ENCODE measurements around the gene TAGLN2.
A peak's percentile ranks its signal among the peaks of the same experiment; 100 is the strongest.

The TAGLN2 gene

GRCh38 chr1:159920202-159920601, 5.1 kb downstream of the TAGLN2 start:
- no peak overlapping the region for H3K4me3 ChIP-seq (ENCODE audit: low read length in 2 of 2)
- H3K27ac ChIP-seq (ENCODE audit: low read length): no peak overlapping the region
- H3K36me3 ChIP-seq (ENCODE audit: control insufficient read depth in 2 of 2, insufficient read depth in 2 of 2, low read length in 2 of 2): peaks cover 18 to 28% of the 10 kb centered on the region in 2 donors
- H3K9ac ChIP-seq (ENCODE audit: low read length in 2 of 2): no peak overlapping the region
- H3K4me1 ChIP-seq (ENCODE audit: control insufficient read depth, insufficient read depth, low read length): peaks cover 53% of the 10 kb centered on the region
- H3K9me3 ChIP-seq (ENCODE audit: control insufficient read depth in 2 of 2, low read length in 2 of 2): no peaks in the 10 kb centered on the region
- no peaks in the 10 kb centered on the region for H3K27me3 ChIP-seq (ENCODE audit: control insufficient read depth in 1 of 2, insufficient read depth in 2 of 2, low read length in 2 of 2)

GRCh38 chr1:159919236-159919865, 6.0 kb downstream of the TAGLN2 start:
- H3K27ac ChIP-seq (ENCODE audit: low read length): no peak overlapping the region
- H3K36me3 ChIP-seq (ENCODE audit: control insufficient read depth in 2 of 2, insufficient read depth in 2 of 2, low read length in 2 of 2): peaks cover 18 to 28% of the 10 kb centered on the region in 2 donors
- H3K9me3 ChIP-seq (ENCODE audit: control insufficient read depth in 2 of 2, low read length in 2 of 2): no peaks in the 10 kb centered on the region
- no peak overlapping the region for H3K4me3 ChIP-seq (ENCODE audit: low read length in 2 of 2)
- no peaks in the 10 kb centered on the region for H3K27me3 ChIP-seq (ENCODE audit: control insufficient read depth in 1 of 2, insufficient read depth in 2 of 2, low read length in 2 of 2)
- peak overlapping the region in 1 of 2 donors; percentile 21 for H3K9ac ChIP-seq (ENCODE audit: low read length in 2 of 2)
- H3K4me1 ChIP-seq (ENCODE audit: control insufficient read depth, insufficient read depth, low read length): peaks cover 46% of the 10 kb centered on the region

- Histone ChIP-seq H3K9me3 (ENCODE audit: control insufficient read depth in 2 of 2, low read length in 2 of 2) (no peaks in the 10 kb centered on the region), H3K27ac (ENCODE audit: low read length) (no peak overlapping the region), H3K9ac (ENCODE audit: low read length in 2 of 2) (no peak overlapping the region), H3K4me1 (ENCODE audit: control insufficient read depth, insufficient read depth, low read length) (peaks cover 39% of the 10 kb centered on the region), H3K4me3 (ENCODE audit: low read length in 2 of 2) (no peak overlapping the region), H3K36me3 (ENCODE audit: control insufficient read depth in 2 of 2, insufficient read depth in 2 of 2, low read length in 2 of 2) (peaks cover 18 to 28% of the 10 kb centered on the region in 2 donors), H3K27me3 (ENCODE audit: control insufficient read depth in 1 of 2, insufficient read depth in 2 of 2, low read length in 2 of 2) (no peaks in the 10 kb centered on the region)
Observed at GRCh38 chr1:159918352-159919200, 6.7 kb downstream of the TAGLN2 start.

- Histone ChIP-seq H3K9me3 (ENCODE audit: control insufficient read depth in 2 of 2, low read length in 2 of 2) (no peaks in the 10 kb centered on the region), H3K9ac (ENCODE audit: low read length in 2 of 2) (no peak overlapping the region), H3K36me3 (ENCODE audit: control insufficient read depth in 2 of 2, insufficient read depth in 2 of 2, low read length in 2 of 2) (peaks cover 18 to 28% of the 10 kb centered on the region in 2 donors), H3K4me1 (ENCODE audit: control insufficient read depth, insufficient read depth, low read length) (peaks cover 31% of the 10 kb centered on the region), H3K27ac (ENCODE audit: low read length) (no peak overlapping the region), H3K4me3 (ENCODE audit: low read length in 2 of 2) (no peak overlapping the region), H3K27me3 (ENCODE audit: control insufficient read depth in 1 of 2, insufficient read depth in 2 of 2, low read length in 2 of 2) (no peaks in the 10 kb centered on the region)
Observed at GRCh38 chr1:159917533-159918351, 7.6 kb downstream of the TAGLN2 start.

- Histone ChIP-seq H3K27ac (ENCODE audit: low read length) (peak overlapping the region; percentile 31), H3K9ac (ENCODE audit: low read length in 2 of 2) (no peak overlapping the region), H3K36me3 (ENCODE audit: control insufficient read depth in 2 of 2, insufficient read depth in 2 of 2, low read length in 2 of 2) (peaks cover 18 to 28% of the 10 kb centered on the region in 2 donors)
Observed at GRCh38 chr1:159916242-159917051, 8.9 kb downstream of the TAGLN2 start.

GRCh38 chr1:159915571-159916241, 9.6 kb downstream of the TAGLN2 start:
- no peaks in the 10 kb centered on the region for H3K27me3 ChIP-seq (ENCODE audit: control insufficient read depth in 1 of 2, insufficient read depth in 2 of 2, low read length in 2 of 2)
- H3K36me3 ChIP-seq (ENCODE audit: control insufficient read depth in 2 of 2, insufficient read depth in 2 of 2, low read length in 2 of 2): peaks cover 18 to 28% of the 10 kb centered on the region in 2 donors
- no peaks in the 10 kb centered on the region for H3K9me3 ChIP-seq (ENCODE audit: control insufficient read depth in 2 of 2, low read length in 2 of 2)
- H3K9ac ChIP-seq (ENCODE audit: low read length in 2 of 2): no peak overlapping the region
- no peak overlapping the region for H3K4me3 ChIP-seq (ENCODE audit: low read length in 2 of 2)
- H3K27ac ChIP-seq (ENCODE audit: low read length): no peak overlapping the region
- peaks cover 16% of the 10 kb centered on the region for H3K4me1 ChIP-seq (ENCODE audit: control insufficient read depth, insufficient read depth, low read length)

More at GRCh38 chr1:159916242-159917051, 8.9 kb downstream of the TAGLN2 start:
- Histone ChIP-seq H3K4me3 (ENCODE audit: low read length in 2 of 2) (peak overlapping the region in 1 of 2 donors; percentile 29), H3K4me1 (ENCODE audit: control insufficient read depth, insufficient read depth, low read length) (peaks cover 20% of the 10 kb centered on the region), H3K27me3 (ENCODE audit: control insufficient read depth in 1 of 2, insufficient read depth in 2 of 2, low read length in 2 of 2) (no peaks in the 10 kb centered on the region), H3K9me3 (ENCODE audit: control insufficient read depth in 2 of 2, low read length in 2 of 2) (no peaks in the 10 kb centered on the region)

GRCh38 chr1:159914252-159915018, 10.9 kb downstream of the TAGLN2 start:
- no peak overlapping the region for H3K4me3 ChIP-seq (ENCODE audit: low read length in 2 of 2)
- no peak overlapping the region for H3K27ac ChIP-seq (ENCODE audit: low read length)
- peaks cover 10 to 19% of the 10 kb centered on the region in 2 donors for H3K36me3 ChIP-seq (ENCODE audit: control insufficient read depth in 2 of 2, insufficient read depth in 2 of 2, low read length in 2 of 2)
- no peaks in the 10 kb centered on the region for H3K27me3 ChIP-seq (ENCODE audit: control insufficient read depth in 1 of 2, insufficient read depth in 2 of 2, low read length in 2 of 2)
- no peaks in the 10 kb centered on the region for H3K9me3 ChIP-seq (ENCODE audit: control insufficient read depth in 2 of 2, low read length in 2 of 2)
- H3K9ac ChIP-seq (ENCODE audit: low read length in 2 of 2): no peak overlapping the region
- peaks cover 18% of the 10 kb centered on the region for H3K4me1 ChIP-seq (ENCODE audit: control insufficient read depth, insufficient read depth, low read length)

GRCh38 chr1:159913451-159914192, 11.7 kb downstream of the TAGLN2 start:
- Histone ChIP-seq H3K4me1 (ENCODE audit: control insufficient read depth, insufficient read depth, low read length) (peaks cover 18% of the 10 kb centered on the region), H3K4me3 (ENCODE audit: low read length in 2 of 2) (no peak overlapping the region), H3K27ac (ENCODE audit: low read length) (no peak overlapping the region), H3K27me3 (ENCODE audit: control insufficient read depth in 1 of 2, insufficient read depth in 2 of 2, low read length in 2 of 2) (no peaks in the 10 kb centered on the region), H3K9me3 (ENCODE audit: control insufficient read depth in 2 of 2, low read length in 2 of 2) (no peaks in the 10 kb centered on the region), H3K36me3 (ENCODE audit: control insufficient read depth in 2 of 2, insufficient read depth in 2 of 2, low read length in 2 of 2) (peaks cover 2 to 11% of the 10 kb centered on the region in 2 donors), H3K9ac (ENCODE audit: low read length in 2 of 2) (no peak overlapping the region)
